ENCODE measurements around the gene GBE1. TPM values are rescaled to one million over a fixed set of nuclear protein-coding genes. Genes with fewer than 3 reads are reported as not detected.
"Not testable (repeated sequence)": the region's sequence is repeated elsewhere in the genome, so short reads cannot be mapped to it uniquely, and the experiment has no call there.

GBE1 gene
- total RNA-seq, 4 donors from 2014 or later: 127 to 319 (median 239) TPM

DNA sequence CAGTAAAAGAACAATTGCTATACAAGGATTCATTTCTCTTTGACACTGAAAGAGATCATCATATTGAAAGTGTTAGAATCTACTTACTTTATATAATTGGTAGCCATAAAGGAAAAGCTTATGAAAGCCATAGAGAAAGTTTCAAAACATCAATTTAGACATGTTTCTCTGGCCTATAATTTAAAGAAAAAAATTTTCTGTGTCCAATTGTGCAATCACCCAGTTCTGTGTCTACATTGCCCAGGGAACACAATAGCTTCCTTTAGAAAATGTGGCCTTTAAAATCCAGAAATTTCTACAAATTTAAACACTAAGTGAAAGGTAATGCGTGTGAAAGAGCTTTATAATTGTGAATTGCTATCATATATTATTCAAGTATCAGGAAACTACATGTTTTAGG lies 259.2 kb downstream of the GBE1 start:
- Histone ChIP-seq H3K27ac (no peak overlapping the region), H3K27me3 (no peaks in the 10 kb centered on the region), H3K4me1 (no peaks in the 10 kb centered on the region), H3K36me3 (peaks cover 0 to 46% of the 10 kb centered on the region in 2 donors), H3K4me3 (no peak overlapping the region), H3K9me3 (no peaks in the 10 kb centered on the region)
- DNase-seq (no peak), ATAC-seq (no peak)
- intact Hi-C loops (cut with DNase I; ENCODE audit: low total_unique reads): no loop called here
- in situ Hi-C loops (cut with MboI; ENCODE audit: low sequenced_read_pairs in 4 of 4): no loop called here
- TF ChIP-seq POLR2A (IDR thresholded peaks at IDR 0.05): no peak
- TF ChIP-seq, protein P1, sequence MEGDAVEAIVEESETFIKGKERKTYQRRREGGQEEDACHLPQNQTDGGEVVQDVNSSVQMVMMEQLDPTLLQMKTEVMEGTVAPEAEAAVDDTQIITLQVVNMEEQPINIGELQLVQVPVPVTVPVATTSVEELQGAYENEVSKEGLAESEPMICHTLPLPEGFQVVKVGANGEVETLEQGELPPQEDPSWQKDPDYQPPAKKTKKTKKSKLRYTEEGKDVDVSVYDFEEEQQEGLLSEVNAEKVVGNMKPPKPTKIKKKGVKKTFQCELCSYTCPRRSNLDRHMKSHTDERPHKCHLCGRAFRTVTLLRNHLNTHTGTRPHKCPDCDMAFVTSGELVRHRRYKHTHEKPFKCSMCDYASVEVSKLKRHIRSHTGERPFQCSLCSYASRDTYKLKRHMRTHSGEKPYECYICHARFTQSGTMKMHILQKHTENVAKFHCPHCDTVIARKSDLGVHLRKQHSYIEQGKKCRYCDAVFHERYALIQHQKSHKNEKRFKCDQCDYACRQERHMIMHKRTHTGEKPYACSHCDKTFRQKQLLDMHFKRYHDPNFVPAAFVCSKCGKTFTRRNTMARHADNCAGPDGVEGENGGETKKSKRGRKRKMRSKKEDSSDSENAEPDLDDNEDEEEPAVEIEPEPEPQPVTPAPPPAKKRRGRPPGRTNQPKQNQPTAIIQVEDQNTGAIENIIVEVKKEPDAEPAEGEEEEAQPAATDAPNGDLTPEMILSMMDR (IDR thresholded peaks at IDR 0.05 in 4 of 5, conservative IDR thresholded peaks at IDR 0.05 in 1 of 5): no peak

DNA sequence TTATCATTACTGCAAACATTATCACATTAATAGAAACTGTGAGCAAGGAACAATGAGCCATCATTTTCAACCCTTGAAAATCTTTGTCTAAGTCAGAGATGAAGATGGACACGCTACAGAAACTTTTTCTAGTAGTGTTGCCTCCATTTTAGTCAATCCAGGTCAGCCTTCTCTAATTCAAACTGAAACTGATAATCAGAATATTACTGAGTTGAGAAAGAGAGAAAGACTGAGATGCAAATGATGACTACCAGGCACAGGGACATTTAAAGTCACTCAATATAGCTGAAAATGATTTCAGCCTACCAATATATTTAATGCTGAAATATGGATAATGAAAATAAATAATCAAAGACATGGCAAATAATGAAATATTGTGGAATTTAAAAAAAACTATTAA lies 261.4 kb downstream of the GBE1 start:
- H3K27me3 ChIP-seq: no peaks in the 10 kb centered on the region
- H3K4me3 ChIP-seq: no peak overlapping the region
- no peak for DNase-seq
- H3K27ac ChIP-seq: no peak overlapping the region
- intact Hi-C loops (cut with DNase I; ENCODE audit: low total_unique reads): no loop called here
- H3K9me3 ChIP-seq: no peaks in the 10 kb centered on the region
- no peaks in the 10 kb centered on the region for H3K4me1 ChIP-seq
- ATAC-seq: no peak
- in situ Hi-C loops (cut with MboI; ENCODE audit: low sequenced_read_pairs in 4 of 4): no loop called here
- H3K36me3 ChIP-seq: peaks cover 0 to 49% of the 10 kb centered on the region in 2 donors
- TF ChIP-seq, protein P1 (IDR thresholded peaks at IDR 0.05 in 4 of 5, conservative IDR thresholded peaks at IDR 0.05 in 1 of 5): no peak
- no peak for TF ChIP-seq POLR2A (IDR thresholded peaks at IDR 0.05)

DNA sequence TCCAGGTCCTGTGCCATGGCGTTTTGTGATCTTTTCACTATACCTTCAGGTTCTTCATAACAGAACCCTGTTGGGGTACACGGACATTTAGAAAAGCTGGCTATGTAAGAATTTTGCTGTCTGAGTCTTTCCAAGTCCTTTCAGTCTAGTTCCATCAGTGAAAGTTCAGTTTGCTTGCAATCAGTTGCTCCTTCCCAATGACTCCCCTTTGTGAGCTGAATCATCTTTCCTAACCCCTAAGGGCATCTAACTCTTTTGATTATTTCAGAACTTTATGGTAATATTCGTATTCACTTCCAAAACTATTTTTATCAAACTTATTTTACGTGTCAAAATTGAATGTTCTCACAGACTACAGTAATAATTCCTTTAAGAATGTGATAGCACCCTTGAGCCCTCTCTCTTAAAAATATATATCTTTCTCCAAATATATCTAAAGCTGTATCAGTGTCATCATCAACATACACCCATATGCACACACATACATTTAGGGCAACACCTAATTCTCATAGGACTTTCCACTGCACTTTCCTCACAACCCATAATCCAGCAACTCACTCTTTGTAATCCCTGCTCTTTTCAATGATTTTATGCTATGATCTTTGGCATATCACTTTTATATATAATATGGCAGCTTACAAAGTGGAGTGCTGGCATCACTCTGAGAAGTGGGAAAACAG lies 263.7 kb downstream of the GBE1 start:
- no peaks in the 10 kb centered on the region for H3K27me3 ChIP-seq
- no peak overlapping the region for H3K27ac ChIP-seq
- in situ Hi-C loops (cut with MboI; ENCODE audit: low sequenced_read_pairs in 4 of 4) (no loop called here), intact Hi-C loops (cut with DNase I; ENCODE audit: low total_unique reads) (no loop called here)
- no peaks in the 10 kb centered on the region for H3K9me3 ChIP-seq
- TF ChIP-seq, protein P1 (IDR thresholded peaks at IDR 0.05 in 4 of 5, conservative IDR thresholded peaks at IDR 0.05 in 1 of 5): no peak
- no peak for TF ChIP-seq POLR2A (IDR thresholded peaks at IDR 0.05)
- H3K4me3 ChIP-seq: no peak overlapping the region
- DNase-seq (no peak), ATAC-seq (no peak)
- peaks cover 0 to 61% of the 10 kb centered on the region in 2 donors for H3K36me3 ChIP-seq
- H3K4me1 ChIP-seq: no peaks in the 10 kb centered on the region

DNA sequence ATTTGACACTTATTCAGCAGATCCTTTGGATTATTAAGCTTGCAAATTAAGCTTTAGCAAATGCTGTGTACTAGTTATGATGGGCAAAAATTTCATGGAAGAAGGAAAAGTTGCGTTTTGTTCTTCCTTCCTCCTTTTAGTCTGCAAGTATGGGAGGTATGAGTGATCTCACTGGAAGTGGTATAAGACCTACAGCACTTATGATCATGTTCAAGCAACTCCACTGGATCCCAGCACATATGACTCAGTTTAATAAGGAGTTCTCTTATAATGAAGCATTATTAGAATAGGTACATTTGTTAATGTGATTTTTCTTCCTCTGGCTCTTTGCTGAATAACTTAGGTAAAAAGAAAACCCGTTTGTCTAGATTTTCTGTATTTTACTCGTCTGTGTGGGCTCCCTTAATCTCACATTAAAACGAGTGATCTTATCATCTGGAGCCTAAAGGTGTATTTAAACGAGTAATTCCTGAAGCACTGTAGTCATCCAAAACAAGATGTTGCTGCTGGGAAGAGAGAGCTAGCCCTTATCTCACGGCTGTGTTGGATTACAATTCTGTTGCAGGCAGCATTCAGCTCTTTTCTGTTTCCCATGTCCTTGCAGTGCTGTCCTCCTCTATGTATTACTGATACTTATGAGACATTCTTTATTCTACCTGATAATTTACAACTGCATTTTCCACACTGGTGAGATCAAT lies 264.9 kb downstream of the GBE1 start:
- TF ChIP-seq, protein P1 (IDR thresholded peaks at IDR 0.05 in 4 of 5, conservative IDR thresholded peaks at IDR 0.05 in 1 of 5): no peak
- no peak for TF ChIP-seq POLR2A (IDR thresholded peaks at IDR 0.05)
- H3K36me3 ChIP-seq: peaks cover 0 to 61% of the 10 kb centered on the region in 2 donors
- no peaks in the 10 kb centered on the region for H3K9me3 ChIP-seq
- no peak overlapping the region for H3K27ac ChIP-seq
- DNase-seq (no peak), ATAC-seq (no peak)
- intact Hi-C loops (cut with DNase I; ENCODE audit: low total_unique reads): no loop called here
- in situ Hi-C loops (cut with MboI; ENCODE audit: low sequenced_read_pairs in 4 of 4): no loop called here
- H3K4me1 ChIP-seq: peaks cover 0 to 4% of the 10 kb centered on the region in 2 donors
- H3K27me3 ChIP-seq: no peaks in the 10 kb centered on the region
- no peak overlapping the region for H3K4me3 ChIP-seq

DNA sequence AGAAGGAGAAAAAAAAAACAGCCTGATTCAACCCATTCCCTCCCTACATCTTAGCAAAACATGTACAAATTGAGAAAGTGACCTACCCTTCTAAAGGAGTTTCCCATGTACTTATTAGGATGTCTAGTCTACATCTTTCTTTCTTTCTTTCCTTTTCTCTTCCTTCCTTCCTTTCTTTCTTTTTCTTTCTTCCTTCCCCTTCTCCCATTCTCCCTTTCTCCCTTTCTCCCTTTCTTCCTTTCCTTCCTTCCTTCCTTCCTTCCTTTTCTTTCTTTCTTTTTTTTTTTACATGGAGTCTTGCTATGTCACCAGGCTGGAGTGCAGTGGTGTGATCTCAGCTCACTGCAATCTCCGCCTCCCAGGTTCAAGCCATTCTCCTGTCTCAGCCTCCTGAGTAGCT lies 269.0 kb downstream of the GBE1 start:
- DNase-seq; H3K9me3 ChIP-seq; in situ Hi-C loops (cut with MboI; ENCODE audit: low sequenced_read_pairs in 4 of 4); H3K4me1 ChIP-seq; H3K4me3 ChIP-seq; H3K27me3 ChIP-seq; intact Hi-C loops (cut with DNase I; ENCODE audit: low total_unique reads): not testable (repeated sequence)
- Histone ChIP-seq H3K36me3 (peaks cover 0 to 52% of the 10 kb centered on the region in 2 donors), H3K27ac (peak overlapping the region; percentile 13 to 65 (median 44))
- peak in 1 of 2 donors; percentile 16 for ATAC-seq

Data from gastrocnemius medialis (tissue), 4 donors.